ENCODE data around the gene ZMIZ1. TPM values are rescaled to one million over a fixed set of nuclear protein-coding genes. Genes with fewer than 3 reads are reported as not detected.

The ZMIZ1 gene
- total RNA-seq, 1 experiment from 2014 or later, result 34.2 TPM

- in situ Hi-C loops (cut with HindIII; ENCODE audit: low pct_unique_long_range_greater_than_20kb, low sequenced_read_pairs), result no loop called here
- no peak overlapping the region for H3K4me3 ChIP-seq (ENCODE audit: low read depth in 2 of 2, low read length in 2 of 2)
- H3K9me3 ChIP-seq (ENCODE audit: control insufficient read depth, insufficient read depth, low read depth, low read length), result no peaks in the 10 kb centered on the region
- ChIA-PET POLR2A (no interaction called here), CTCF (no interaction called here)
- intact Hi-C loops (cut with micrococcal nuclease; ENCODE audit: unreplicated experiment), result no loop called here
- no peak for ATAC-seq
- no peak overlapping the region for H3K27ac ChIP-seq (ENCODE audit: low read length)
- no TSS peak for BruUV-seq (replicated peaks)
- TF ChIP-seq SIN3A (IDR thresholded peaks at IDR 0.05; ENCODE audit: borderline replicate concordance, insufficient read depth, low read depth, low read length), result no peak
- TF ChIP-seq POLR2AphosphoS5 (IDR thresholded peaks at IDR 0.05; ENCODE audit: low read depth, low read length), result no peak
- no peak for TF ChIP-seq CTCF (IDR thresholded peaks at IDR 0.05)
- no peak for TF ChIP-seq TCF7L2 (IDR thresholded peaks at IDR 0.05; ENCODE audit: low read depth, low read length)
- TF ChIP-seq REST (IDR thresholded peaks at IDR 0.05; ENCODE audit: insufficient read depth in 1 of 2, low read depth in 2 of 2, low read length in 1 of 2), result no peak
- H3K27me3 ChIP-seq (ENCODE audit: control insufficient read depth, insufficient read depth, low read length), result no peaks in the 10 kb centered on the region
- DNase-seq (ENCODE audit: low read depth, low spot score), result no peak
- no peaks in the 10 kb centered on the region for H3K4me1 ChIP-seq (ENCODE audit: control insufficient read depth, insufficient read depth, low read length)
- no peaks in the 10 kb centered on the region for H3K36me3 ChIP-seq (ENCODE audit: control insufficient read depth, insufficient read depth, low read length)
Measured at GRCh38 chr10:79028056-79028430, 40.7 kb upstream of the ZMIZ1 start.

- no peaks in the 10 kb centered on the region for H3K9me3 ChIP-seq (ENCODE audit: control insufficient read depth, insufficient read depth, low read depth, low read length)
- no peak overlapping the region for H3K4me3 ChIP-seq (ENCODE audit: low read depth in 2 of 2, low read length in 2 of 2)
- no TSS peak for BruUV-seq (replicated peaks)
- H3K36me3 ChIP-seq (ENCODE audit: control insufficient read depth, insufficient read depth, low read length), result no peaks in the 10 kb centered on the region
- DNase-seq (ENCODE audit: low read depth, low spot score) (no peak), ATAC-seq (no peak)
- no peaks in the 10 kb centered on the region for H3K4me1 ChIP-seq (ENCODE audit: control insufficient read depth, insufficient read depth, low read length)
- ChIA-PET CTCF (no interaction called here), POLR2A (interaction anchor here (0.7 kb wide), 1 partner anchor 17 kb away, joined by 5 read pairs; no protein-coding TSS in a partner anchor)
- intact Hi-C loops (cut with micrococcal nuclease; ENCODE audit: unreplicated experiment), result no loop called here
- no peaks in the 10 kb centered on the region for H3K27me3 ChIP-seq (ENCODE audit: control insufficient read depth, insufficient read depth, low read length)
- TF ChIP-seq CTCF (IDR thresholded peaks at IDR 0.05), result no peak
- no peak for TF ChIP-seq POLR2AphosphoS5 (IDR thresholded peaks at IDR 0.05; ENCODE audit: low read depth, low read length)
- TF ChIP-seq SIN3A (IDR thresholded peaks at IDR 0.05; ENCODE audit: borderline replicate concordance, insufficient read depth, low read depth, low read length), result no peak
- TF ChIP-seq TCF7L2 (IDR thresholded peaks at IDR 0.05; ENCODE audit: low read depth, low read length), result no peak
- no peak for TF ChIP-seq REST (IDR thresholded peaks at IDR 0.05; ENCODE audit: insufficient read depth in 1 of 2, low read depth in 2 of 2, low read length in 1 of 2)
- in situ Hi-C loops (cut with HindIII; ENCODE audit: low pct_unique_long_range_greater_than_20kb, low sequenced_read_pairs), result no loop called here
- H3K27ac ChIP-seq (ENCODE audit: low read length), result no peak overlapping the region
Measured at GRCh38 chr10:79028451-79029010, 40.2 kb upstream of the ZMIZ1 start.
